Activated B cell treated with CpG ODN at 0.5 μM for 24 hours (primary cell): ENCODE results near the gene TRABD. TPM values are rescaled to one million over a fixed set of nuclear protein-coding genes. Genes with fewer than 3 reads are reported as not detected.

Experiments used
- ATAC-seq: fragments of 200-7000 bp; cut with Tn5 transposase; one replicate; pipeline ENCODE4 v1.10.0; 2021; ENCODE audit warnings: low read depth, mild to moderate bottlenecking, moderate library complexity
- CTCF ChIA-PET: fragments of 350-600 bp; sonication (Branson Sonifier 250); formaldehyde crosslinking; loops from one replicate; lab custom pipeline; 2021; ENCODE audit warnings: antibody characterized with exemption; lab: Charles Lee
- POLR2A ChIA-PET: fragments of 350-600 bp; sonication (Branson Sonifier 250); formaldehyde crosslinking; loops from one replicate; lab custom pipeline; 2021; ENCODE audit warnings: antibody characterized with exemption; lab: Charles Lee
- DNase-seq: peaks from one replicate; pipeline ENCODE4 v3.0.0; 2022
- H3K27ac Mint-ChIP-seq: one replicate; pipeline ENCODE4 v1.8.0; 2020; ENCODE audit warnings: mixed read lengths
- H3K27me3 Mint-ChIP-seq: one replicate; pipeline ENCODE4 v1.8.0; 2021; ENCODE audit warnings: mixed read lengths
- H3K36me3 Mint-ChIP-seq: one replicate; pipeline ENCODE4 v1.8.0; 2021; ENCODE audit warnings: low read depth, mixed read lengths
- H3K4me1 Mint-ChIP-seq: one replicate; pipeline ENCODE4 v1.8.0; 2021; ENCODE audit warnings: mixed read lengths
- H3K4me3 Mint-ChIP-seq: one replicate; pipeline ENCODE4 v1.8.0; 2020; ENCODE audit warnings: mild to moderate bottlenecking, mixed read lengths
- H3K9me3 Mint-ChIP-seq: one replicate; pipeline ENCODE4 v1.8.0; 2020; ENCODE audit warnings: mixed read lengths
- intact Hi-C: fragments of 100-400 bp; cut with micrococcal nuclease; formaldehyde crosslinking; loops from one replicate; pipeline ENCODE4 v1.15.1; 2024
- total RNA-seq: library from RNA; stranded (reverse); gene quantifications from 2 replicates; pipeline ENCODE4 v1.2.3, GENCODE V29; 2022
- TF ChIP-seq, protein P1 (sequence below): fragments of 200-600 bp; IDR thresholded peaks from one replicate; pipeline ENCODE4 v1.8.0; 2022; ENCODE audit warnings: antibody characterized with exemption, mild to moderate bottlenecking

The TRABD gene
- total RNA-seq, 1 donor from 2014 or later, result 86.4 TPM

DNA sequence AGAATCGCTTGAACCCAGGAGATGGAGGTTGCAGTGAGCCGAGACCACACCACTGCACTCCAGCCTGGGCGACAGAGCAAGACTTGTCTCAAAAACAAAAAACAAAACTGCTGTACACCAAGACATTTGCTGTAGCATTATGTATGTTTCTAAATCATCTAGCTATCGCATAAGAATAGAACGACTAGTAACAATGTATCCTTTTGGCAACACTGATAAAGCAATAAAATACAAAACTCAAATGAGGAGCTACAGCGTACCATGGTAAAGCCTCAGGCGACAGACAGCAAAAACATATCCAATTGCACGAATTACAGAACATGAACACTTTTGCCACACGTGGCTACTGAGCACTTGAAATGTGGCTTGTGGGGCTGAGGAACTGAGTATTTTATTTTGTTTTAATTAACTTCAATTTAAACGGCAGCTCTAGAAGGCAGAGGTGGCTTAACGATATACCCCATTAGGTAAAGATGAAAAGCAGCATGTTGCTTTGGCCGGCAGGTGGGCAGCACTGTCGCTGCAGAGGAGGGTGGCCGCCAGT, 56.8 kb downstream of the TRABD start:
- intact Hi-C loops, result loop anchor here (2.0 to 10.0 kb wide), 2 partner anchors 232 to 314 kb away; partner anchors contain the start of gene SBF1
- Mint-ChIP-seq H3K4me3 (peak overlapping the region; percentile 100), H3K36me3 (peaks cover 36% of the 10 kb centered on the region), H3K27ac (no peak overlapping the region), H3K9me3 (no peaks in the 10 kb centered on the region), H3K27me3 (no peaks in the 10 kb centered on the region), H3K4me1 (peaks cover 45% of the 10 kb centered on the region)
- no peak for ATAC-seq
- TF ChIP-seq, protein P1, sequence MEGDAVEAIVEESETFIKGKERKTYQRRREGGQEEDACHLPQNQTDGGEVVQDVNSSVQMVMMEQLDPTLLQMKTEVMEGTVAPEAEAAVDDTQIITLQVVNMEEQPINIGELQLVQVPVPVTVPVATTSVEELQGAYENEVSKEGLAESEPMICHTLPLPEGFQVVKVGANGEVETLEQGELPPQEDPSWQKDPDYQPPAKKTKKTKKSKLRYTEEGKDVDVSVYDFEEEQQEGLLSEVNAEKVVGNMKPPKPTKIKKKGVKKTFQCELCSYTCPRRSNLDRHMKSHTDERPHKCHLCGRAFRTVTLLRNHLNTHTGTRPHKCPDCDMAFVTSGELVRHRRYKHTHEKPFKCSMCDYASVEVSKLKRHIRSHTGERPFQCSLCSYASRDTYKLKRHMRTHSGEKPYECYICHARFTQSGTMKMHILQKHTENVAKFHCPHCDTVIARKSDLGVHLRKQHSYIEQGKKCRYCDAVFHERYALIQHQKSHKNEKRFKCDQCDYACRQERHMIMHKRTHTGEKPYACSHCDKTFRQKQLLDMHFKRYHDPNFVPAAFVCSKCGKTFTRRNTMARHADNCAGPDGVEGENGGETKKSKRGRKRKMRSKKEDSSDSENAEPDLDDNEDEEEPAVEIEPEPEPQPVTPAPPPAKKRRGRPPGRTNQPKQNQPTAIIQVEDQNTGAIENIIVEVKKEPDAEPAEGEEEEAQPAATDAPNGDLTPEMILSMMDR, result no peak
- no peak for DNase-seq
- POLR2A ChIA-PET, result interaction anchor here (1.2 to 1.5 kb wide), 2 partner anchors 100 to 208 kb away, joined by 3 to 4 read pairs; no protein-coding TSS in a partner anchor
- CTCF ChIA-PET, result interaction anchor here (1.0 to 3.0 kb wide), 9 partner anchors 9 to 379 kb away, joined by 3 to 17 read pairs (median 8); partner anchors contain the start of genes DENND6B, HDAC10 and SCO2

DNA sequence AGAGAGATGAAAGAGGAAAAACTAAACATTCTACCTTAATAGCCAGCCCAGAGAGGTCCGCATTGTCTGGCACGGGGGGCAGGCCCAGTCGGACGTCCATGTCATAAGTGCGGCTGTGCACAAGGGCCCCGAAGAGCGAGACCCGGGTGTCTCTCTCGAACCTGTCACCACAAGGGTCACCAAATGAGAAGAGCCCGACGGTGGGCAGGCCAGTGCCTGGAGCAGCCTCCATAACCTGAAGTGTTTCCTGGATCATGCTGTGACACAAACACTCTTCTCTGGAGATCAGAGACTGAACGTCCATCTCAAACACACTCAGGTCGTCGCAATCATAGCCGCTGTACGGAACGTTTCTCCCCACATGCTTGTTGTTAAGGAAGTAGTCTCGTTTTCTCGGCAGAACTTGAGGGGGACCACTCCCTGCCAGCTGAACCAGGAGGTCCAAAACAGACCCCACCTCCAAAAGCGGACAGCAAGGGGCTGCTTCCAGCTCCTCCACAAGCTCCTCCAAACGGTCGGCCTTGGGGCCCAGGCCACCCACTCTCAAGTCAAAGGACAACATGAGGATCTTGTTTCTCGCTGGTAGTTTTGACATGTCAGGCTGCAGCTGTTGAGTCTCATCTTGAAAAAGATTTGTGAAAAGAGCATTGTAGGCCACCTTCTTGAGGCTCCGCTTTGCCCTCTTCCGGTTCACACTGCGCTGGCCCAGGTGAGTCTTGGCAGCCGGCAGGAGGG, 58.1 kb downstream of the TRABD start:
- CTCF ChIA-PET, result interaction anchor here (0.6 to 1.8 kb wide), 7 partner anchors 83 to 377 kb away, joined by 3 to 5 read pairs (median 4); partner anchors contain the start of genes DENND6B and SCO2
- POLR2A ChIA-PET, result interaction anchor here (0.6 to 2.1 kb wide), 18 partner anchors 7 to 385 kb away, joined by 3 to 30 read pairs (median 4); partner anchors contain the start of genes HDAC10, LMF2, NCAPH2 and PLXNB2
- no peak for ATAC-seq
- H3K4me1 Mint-ChIP-seq, result peaks cover 51% of the 10 kb centered on the region
- H3K27ac Mint-ChIP-seq, result peak overlapping the region; percentile 100
- no peaks in the 10 kb centered on the region for H3K27me3 Mint-ChIP-seq
- no peak for DNase-seq
- H3K9me3 Mint-ChIP-seq, result no peaks in the 10 kb centered on the region
- TF ChIP-seq, protein P1, result no peak
- H3K36me3 Mint-ChIP-seq, result peaks cover 35% of the 10 kb centered on the region
- peak overlapping the region; percentile 100 for H3K4me3 Mint-ChIP-seq
- intact Hi-C loops, result loop anchor here (1.0 to 10.0 kb wide), 4 partner anchors 53 to 315 kb away; partner anchors contain the start of genes NCAPH2 and SBF1

DNA sequence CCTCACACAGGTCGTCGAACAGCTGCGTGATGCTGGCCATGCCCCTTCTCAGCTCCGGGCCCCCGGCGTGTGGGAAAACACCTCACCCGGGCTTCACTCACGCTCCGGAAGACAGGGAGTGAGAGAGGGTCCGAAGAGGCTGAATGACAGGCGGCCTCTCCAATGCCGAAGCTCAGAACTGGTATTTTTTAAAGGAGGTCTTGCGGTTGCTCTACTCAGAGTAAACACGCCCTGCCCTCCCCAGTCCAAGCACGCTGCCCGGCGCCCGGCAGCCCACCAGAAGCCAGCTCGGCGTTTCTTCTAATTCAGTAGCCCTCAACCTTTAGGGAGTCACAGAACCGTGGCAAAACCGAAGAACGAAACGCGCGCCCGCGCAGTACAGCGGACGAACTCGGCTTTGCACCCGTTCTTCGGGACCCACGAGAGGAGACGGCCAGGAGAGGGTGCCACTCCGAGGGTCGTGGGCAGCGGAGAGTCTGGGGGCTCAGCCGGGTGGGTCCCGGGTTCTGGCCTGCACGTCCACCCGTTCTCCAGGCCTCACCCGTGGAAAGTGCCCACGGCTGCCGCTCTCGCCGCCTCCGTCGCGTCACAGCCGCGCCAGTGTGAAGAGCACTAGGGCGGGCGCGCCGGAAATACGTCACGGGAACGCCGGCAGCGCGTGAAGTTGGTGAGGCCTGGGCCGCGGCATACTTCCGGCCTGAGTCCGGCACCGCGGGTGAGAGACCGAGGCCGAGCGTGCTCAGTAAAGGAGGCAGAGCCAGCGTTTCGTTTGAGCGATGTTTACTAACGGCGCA, 58.9 kb downstream of the TRABD start, which contains the start of gene TUBGCP6:
TSS of gene TUBGCP6 (minus strand) at position 604 of the 794 bp plus-strand sequence. CDS start at position 40, 564 bp downstream.
- peaks cover 31% of the 10 kb centered on the region for H3K36me3 Mint-ChIP-seq

DNA sequence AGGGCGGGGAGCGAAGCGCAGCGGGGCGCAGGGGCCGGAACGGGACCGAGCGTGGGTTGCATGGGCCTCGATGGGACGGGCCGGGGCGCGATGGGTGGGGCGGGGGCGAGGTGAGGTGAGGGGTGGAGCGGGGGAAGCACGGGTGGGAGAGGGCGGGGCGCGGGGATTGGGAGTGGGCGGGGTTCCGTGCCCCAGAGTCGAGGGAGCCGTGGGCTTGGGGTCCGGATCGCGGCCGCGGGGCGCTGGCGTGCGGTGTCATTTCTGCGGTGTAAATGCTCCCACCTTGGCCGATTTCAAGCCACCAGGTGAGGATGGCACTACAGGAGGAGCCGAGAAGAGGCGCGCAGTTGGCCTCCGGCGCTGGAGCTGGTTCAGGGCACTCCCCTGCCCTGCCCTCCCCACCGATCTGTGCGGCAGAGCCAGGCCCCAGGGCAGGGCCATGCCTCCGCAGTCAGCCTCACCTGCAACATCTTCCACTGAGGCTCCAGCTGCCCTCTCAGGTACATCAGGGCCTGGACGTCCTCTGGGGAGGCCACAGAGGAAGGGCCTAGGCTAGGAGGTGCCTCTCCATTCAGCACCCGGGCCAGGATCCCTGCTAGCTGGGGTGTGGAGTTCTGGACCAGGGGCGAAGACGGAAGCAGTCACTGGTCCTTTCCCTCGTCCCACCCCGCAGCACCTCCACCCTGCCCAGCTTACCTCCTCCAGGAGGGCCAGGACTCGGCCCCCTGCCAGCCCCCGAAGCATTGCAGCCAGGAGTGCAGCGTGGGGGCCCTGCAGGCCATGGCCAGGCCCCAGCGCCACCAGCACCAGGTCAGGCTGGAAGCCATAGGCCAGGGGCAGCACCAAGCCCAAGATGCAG, 59.7 kb downstream of the TRABD start:
- Mint-ChIP-seq H3K4me3 (peak overlapping the region; percentile 100), H3K36me3 (peaks cover 23% of the 10 kb centered on the region), H3K27ac (peak overlapping the region; percentile 100), H3K4me1 (peaks cover 60% of the 10 kb centered on the region), H3K9me3 (no peaks in the 10 kb centered on the region), H3K27me3 (no peaks in the 10 kb centered on the region)
- CTCF ChIA-PET, result interaction anchor here (1.2 to 1.3 kb wide), 2 partner anchors 81 to 97 kb away, joined by 4 read pairs; no protein-coding TSS in a partner anchor
- TF ChIP-seq, protein P1, result no peak
- POLR2A ChIA-PET, result interaction anchor here (0.6 to 1.8 kb wide), 6 partner anchors 13 to 280 kb away, joined by 3 to 5 read pairs (median 4); partner anchors contain the start of genes MAPK11 and SCO2
- peak; percentile 36 for ATAC-seq
- intact Hi-C loops, result loop anchor here (1.0 to 10.0 kb wide), 3 partner anchors 55 to 280 kb away; partner anchors contain the start of genes SBF1 and SCO2
- DNase-seq, result no peak

More for the DNA sequence above, 58.9 kb downstream of the TRABD start, which contains the start of gene TUBGCP6:
- ATAC-seq, result peak; percentile 76
- H3K27me3 Mint-ChIP-seq, result no peaks in the 10 kb centered on the region
- POLR2A ChIA-PET, result interaction anchor here (0.5 to 2.1 kb wide), 19 partner anchors 25 to 384 kb away, joined by 3 to 30 read pairs (median 4); partner anchors contain the start of genes LMF2, MAPK11, NCAPH2 and PLXNB2
- CTCF ChIA-PET, result interaction anchor here (0.6 to 1.8 kb wide), 8 partner anchors 82 to 376 kb away, joined by 3 to 5 read pairs (median 4); partner anchors contain the start of genes DENND6B and SCO2
- H3K4me3 Mint-ChIP-seq, result peak within 1 kb of the TSS; percentile 100
- peaks cover 52% of the 10 kb centered on the region for H3K4me1 Mint-ChIP-seq
- H3K9me3 Mint-ChIP-seq, result no peaks in the 10 kb centered on the region
- DNase-seq, result peak; percentile 96
- intact Hi-C loops, result loop anchor here (1.0 to 10.0 kb wide), 4 partner anchors 54 to 281 kb away; partner anchors contain the start of genes NCAPH2, SBF1 and SCO2
- peak within 1 kb of the TSS; percentile 100 for H3K27ac Mint-ChIP-seq
- TF ChIP-seq, protein P1, result no peak
